ENCODE measurements around the gene HAUS7.
A peak's percentile ranks its signal among the peaks of the same experiment; 100 is the strongest.

HAUS7 gene

DNA sequence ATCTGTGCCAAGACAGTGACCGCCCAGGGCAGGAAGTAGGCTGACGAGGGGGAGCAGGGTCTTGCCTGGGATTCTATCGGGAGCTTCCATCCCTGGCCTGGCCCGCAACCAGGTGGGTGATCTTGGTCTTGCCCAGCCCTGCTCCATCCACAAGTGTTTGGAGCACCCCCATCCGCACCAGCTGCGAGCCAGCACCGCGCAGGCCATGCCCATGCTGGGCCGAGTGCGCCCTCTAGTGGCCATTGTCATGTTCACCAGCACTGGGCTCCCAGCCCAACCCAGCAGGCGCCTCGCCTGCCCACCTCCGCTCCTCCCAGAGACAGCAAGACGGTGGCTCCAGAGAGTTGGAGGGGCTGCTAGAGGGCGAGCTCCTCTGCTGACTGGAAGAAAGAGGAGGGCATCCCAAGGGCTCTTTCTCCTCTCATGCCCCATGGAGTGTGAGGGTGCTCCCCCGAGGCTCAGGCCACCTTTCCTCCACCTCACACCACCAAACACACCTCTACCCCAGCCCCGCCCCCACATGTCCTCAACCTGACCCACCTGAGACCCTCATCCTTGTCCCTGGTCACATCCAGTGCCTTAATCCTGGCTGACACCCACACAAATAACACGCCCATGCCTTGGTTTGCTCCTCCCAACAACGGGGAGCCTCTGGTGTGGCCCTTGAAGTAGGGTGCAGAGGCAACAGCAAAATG lies 37.3 kb upstream of the HAUS7 start:
- in situ Hi-C loops (cut with MboI; ENCODE audit: low sequenced_read_pairs, unreplicated experiment): no loop called here
- TF ChIP-seq CTCF (IDR thresholded peaks at IDR 0.05; ENCODE audit: borderline replicate concordance, control extremely low read depth, extremely low read depth, insufficient read depth, missing control alignments): peak; percentile 88

DNA sequence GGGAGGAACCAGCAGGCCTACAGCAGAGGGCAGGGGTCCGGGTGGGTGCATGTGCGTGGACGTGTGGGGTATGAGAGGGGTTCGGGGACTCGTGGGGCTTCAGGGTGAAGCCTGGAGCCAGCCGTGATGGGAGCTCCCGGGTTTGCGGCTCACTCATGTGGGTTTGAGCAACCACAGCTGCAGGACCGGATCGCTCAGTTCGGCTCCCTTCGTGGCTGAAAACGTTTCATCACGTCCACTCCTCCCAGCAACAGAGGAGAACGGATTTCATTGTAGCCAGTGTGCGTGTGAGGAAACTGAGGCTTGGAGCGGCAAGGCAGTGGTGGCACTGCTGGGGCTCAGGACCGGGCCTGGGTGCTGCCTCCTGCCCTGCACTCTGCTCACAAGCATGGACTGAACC lies 35.0 kb upstream of the HAUS7 start:
- DNase-seq (ENCODE audit: low spot score): no peak
- in situ Hi-C loops (cut with MboI; ENCODE audit: low sequenced_read_pairs, unreplicated experiment): no loop called here
- no peak for TF ChIP-seq CTCF (IDR thresholded peaks at IDR 0.05; ENCODE audit: borderline replicate concordance, control extremely low read depth, extremely low read depth, insufficient read depth, missing control alignments)

More for the DNA sequence above, 37.3 kb upstream of the HAUS7 start:
- peak; percentile 93 for DNase-seq (ENCODE audit: low spot score)

DNA sequence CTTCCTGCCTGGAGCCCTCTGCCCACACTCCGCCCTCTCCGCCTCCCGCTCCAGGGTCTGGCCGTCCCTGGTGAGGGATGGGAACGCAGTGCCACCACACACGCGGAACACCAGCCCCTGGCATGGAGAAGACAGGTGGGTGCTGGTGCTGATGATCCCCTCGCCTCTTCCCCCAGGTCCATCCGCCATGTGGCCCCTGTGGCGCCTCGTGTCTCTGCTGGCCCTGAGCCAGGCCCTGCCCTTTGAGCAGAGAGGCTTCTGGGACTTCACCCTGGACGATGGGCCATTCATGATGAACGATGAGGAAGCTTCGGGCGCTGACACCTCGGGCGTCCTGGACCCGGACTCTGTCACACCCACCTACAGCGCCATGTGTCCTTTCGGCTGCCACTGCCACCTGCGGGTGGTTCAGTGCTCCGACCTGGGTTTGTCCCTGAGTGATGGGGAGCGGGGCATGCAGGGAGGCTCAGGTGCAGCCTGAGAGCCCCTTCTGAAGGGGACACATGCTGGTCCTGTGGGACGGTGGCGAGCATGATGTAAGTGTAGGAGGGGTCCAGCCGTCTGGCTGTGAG lies 34.2 kb upstream of the HAUS7 start:
- TF ChIP-seq CTCF (IDR thresholded peaks at IDR 0.05; ENCODE audit: borderline replicate concordance, control extremely low read depth, extremely low read depth, insufficient read depth, missing control alignments): no peak
- no peak for DNase-seq (ENCODE audit: low spot score)
- in situ Hi-C loops (cut with MboI; ENCODE audit: low sequenced_read_pairs, unreplicated experiment): no loop called here

GRCh38 chrX:153502796-153503195 lies 32.4 kb upstream of the HAUS7 start:
- in situ Hi-C loops (cut with MboI; ENCODE audit: low sequenced_read_pairs, unreplicated experiment): no loop called here
- TF ChIP-seq CTCF (IDR thresholded peaks at IDR 0.05; ENCODE audit: borderline replicate concordance, control extremely low read depth, extremely low read depth, insufficient read depth, missing control alignments): no peak
- no peak for DNase-seq (ENCODE audit: low spot score)

DNA sequence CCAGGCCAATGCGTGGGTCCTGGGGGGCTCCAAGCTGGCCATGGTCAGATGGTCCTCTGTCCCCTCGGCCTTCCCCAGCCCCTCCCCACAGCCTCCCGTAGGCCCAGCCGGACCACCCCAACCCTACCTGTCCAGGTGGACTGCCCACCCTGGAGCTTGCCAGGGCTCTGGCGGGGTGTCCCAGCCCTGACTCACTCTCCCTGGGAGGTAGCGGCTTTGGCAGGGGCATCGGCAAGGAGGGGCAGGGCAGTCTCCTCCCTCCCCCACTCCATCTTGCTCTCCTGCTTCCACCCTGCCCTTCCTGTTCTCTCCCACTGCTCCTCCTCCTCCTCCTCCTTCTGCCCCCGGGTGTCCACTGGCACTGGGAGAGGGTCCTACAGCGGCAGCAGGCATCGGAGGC lies 31.8 kb upstream of the HAUS7 start:
- no peak for TF ChIP-seq CTCF (IDR thresholded peaks at IDR 0.05; ENCODE audit: borderline replicate concordance, control extremely low read depth, extremely low read depth, insufficient read depth, missing control alignments)
- in situ Hi-C loops (cut with MboI; ENCODE audit: low sequenced_read_pairs, unreplicated experiment): no loop called here

DNA sequence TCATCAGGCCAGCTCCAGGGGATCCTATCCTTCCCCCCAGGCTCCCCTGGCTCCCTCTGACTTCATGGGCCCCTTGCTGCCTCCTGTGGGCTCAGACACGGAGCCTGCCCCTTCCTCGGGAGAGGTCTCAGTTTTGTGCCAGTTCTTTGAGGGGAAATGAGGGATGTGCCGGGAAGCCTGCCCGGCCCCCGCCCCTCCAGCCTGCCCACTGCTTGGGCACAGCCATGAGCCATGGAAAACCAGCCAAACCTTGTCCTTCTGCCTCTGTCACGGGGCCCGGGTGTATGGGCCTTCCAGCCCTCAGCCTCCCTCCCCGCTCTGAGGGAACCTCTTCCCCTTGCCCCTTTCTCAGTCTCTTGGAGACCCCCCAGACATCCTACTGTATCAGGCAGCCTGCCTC lies 31.2 kb upstream of the HAUS7 start:
- DNase-seq (ENCODE audit: low spot score): no peak
- in situ Hi-C loops (cut with MboI; ENCODE audit: low sequenced_read_pairs, unreplicated experiment): no loop called here
- no peak for TF ChIP-seq CTCF (IDR thresholded peaks at IDR 0.05; ENCODE audit: borderline replicate concordance, control extremely low read depth, extremely low read depth, insufficient read depth, missing control alignments)

More for the DNA sequence above, 31.8 kb upstream of the HAUS7 start:
- DNase-seq (ENCODE audit: low spot score): no peak

Measured in GM13976 (cell line).